Fibroblast of mammary gland (primary cell): Measurements from ENCODE around the gene MAPRE3.

Source experiments
- DNase-seq: peaks from one replicate; pipeline ENCODE4 v3.0.0-alpha.2; 2010; ENCODE audit warnings: low read depth
- H3K4me3 ChIP-seq: 2 replicates; pipeline ENCODE4 v1.5.1; 2011; ENCODE audit warnings: low read depth, mild to moderate bottlenecking, low read length, moderate library complexity; ENCODE audit not compliant: control insufficient read depth
- CTCF ChIP-seq: conservative IDR thresholded peaks from 2 replicates; pipeline ENCODE4 v1.5.1; 2011; ENCODE audit warnings: low read depth, low read length, inconsistent platforms; ENCODE audit not compliant: control insufficient read depth, insufficient read depth

The MAPRE3 gene

GRCh38 chr2:26932974-26933373 lies 37.5 kb upstream of the MAPRE3 start:
- H3K4me3 ChIP-seq: no peak overlapping the region
- DNase-seq: no peak
- TF ChIP-seq CTCF: no peak

- no peak overlapping the region for H3K4me3 ChIP-seq
- DNase-seq: no peak
- no peak for TF ChIP-seq CTCF
These were observed 36.8 kb upstream of the MAPRE3 start for GRCh38 chr2:26933431-26934334.

GRCh38 chr2:26934335-26934724 lies 36.1 kb upstream of the MAPRE3 start:
- H3K4me3 ChIP-seq: no peak overlapping the region
- DNase-seq: no peak
- no peak for TF ChIP-seq CTCF

GRCh38 chr2:26934985-26935384 lies 35.5 kb upstream of the MAPRE3 start:
- TF ChIP-seq CTCF: no peak
- no peak overlapping the region for H3K4me3 ChIP-seq
- no peak for DNase-seq

- no peak overlapping the region for H3K4me3 ChIP-seq
- TF ChIP-seq CTCF: no peak
- DNase-seq: no peak
These were observed 33.6 kb upstream of the MAPRE3 start for GRCh38 chr2:26936855-26937254.

GRCh38 chr2:26938399-26939118 lies 31.9 kb upstream of the MAPRE3 start:
- peak; percentile 5 for DNase-seq
- no peak overlapping the region for H3K4me3 ChIP-seq
- TF ChIP-seq CTCF: no peak
